NCI-H1105 (cell line): ENCODE results near the gene RSPRY1.

Experiments
- DNase-seq: peaks from one replicate; lab custom pipeline; 2025; lab: John Stamatoyannopoulos, UW

The RSPRY1 gene

GRCh38 chr16:57224651-57225335, 38.7 kb downstream of the RSPRY1 start:
- no peak for DNase-seq

GRCh38 chr16:57225978-57226377, 39.8 kb downstream of the RSPRY1 start:
- DNase-seq = no peak

GRCh38 chr16:57226701-57227621, 40.8 kb downstream of the RSPRY1 start:
- DNase-seq = no peak

GRCh38 chr16:57229079-57229478, 43.0 kb downstream of the RSPRY1 start:
- DNase-seq = no peak

GRCh38 chr16:57231821-57232350, 45.8 kb downstream of the RSPRY1 start:
- DNase-seq = no peak

- no peak for DNase-seq
These were observed 48.0 kb downstream of the RSPRY1 start for GRCh38 chr16:57233944-57234706.

GRCh38 chr16:57234707-57235092, 48.6 kb downstream of the RSPRY1 start:
- no peak for DNase-seq

- peak; percentile 72 for DNase-seq
These were observed 49.2 kb downstream of the RSPRY1 start for GRCh38 chr16:57235128-57236021.

GRCh38 chr16:57236022-57236350, 49.9 kb downstream of the RSPRY1 start:
- DNase-seq = no peak

- no peak for DNase-seq
These were observed 52.6 kb downstream of the RSPRY1 start for GRCh38 chr16:57238682-57239081.

GRCh38 chr16:57239107-57239506, 53.0 kb downstream of the RSPRY1 start:
- no peak for DNase-seq

GRCh38 chr16:57240851-57241250, 54.7 kb downstream of the RSPRY1 start:
- DNase-seq = no peak

- DNase-seq = no peak
These were observed 56.5 kb downstream of the RSPRY1 start for GRCh38 chr16:57242650-57243049.

GRCh38 chr16:57244463-57244766, 58.3 kb downstream of the RSPRY1 start:
- no peak for DNase-seq

- peak; percentile 78 for DNase-seq
These were observed 58.8 kb downstream of the RSPRY1 start, which contains the start of gene ARL2BP for GRCh38 chr16:57244767-57245471. TSS of gene ARL2BP (plus strand) at chr16:57245259. CDS start at chr16:57245368, 109 bp downstream.

- DNase-seq = no peak
These were observed 59.5 kb downstream of the RSPRY1 start for GRCh38 chr16:57245472-57246113.

- DNase-seq = no peak
These were observed 65.2 kb downstream of the RSPRY1 start for GRCh38 chr16:57251352-57251751.

GRCh38 chr16:57252148-57252721, 66.1 kb downstream of the RSPRY1 start:
- no peak for DNase-seq

GRCh38 chr16:57253466-57253865, 67.3 kb downstream of the RSPRY1 start:
- DNase-seq = no peak
